GM19438 (cell line): ENCODE results near the gene NBAS.

Experiments used
- ATAC-seq: cut with Tn5 transposase; IDR thresholded peaks from one replicate; pipeline ENCODE4 v1.9.1; 2021; ENCODE audit warnings: low read depth; ENCODE audit not compliant: unreplicated experiment

Gene NBAS

DNA sequence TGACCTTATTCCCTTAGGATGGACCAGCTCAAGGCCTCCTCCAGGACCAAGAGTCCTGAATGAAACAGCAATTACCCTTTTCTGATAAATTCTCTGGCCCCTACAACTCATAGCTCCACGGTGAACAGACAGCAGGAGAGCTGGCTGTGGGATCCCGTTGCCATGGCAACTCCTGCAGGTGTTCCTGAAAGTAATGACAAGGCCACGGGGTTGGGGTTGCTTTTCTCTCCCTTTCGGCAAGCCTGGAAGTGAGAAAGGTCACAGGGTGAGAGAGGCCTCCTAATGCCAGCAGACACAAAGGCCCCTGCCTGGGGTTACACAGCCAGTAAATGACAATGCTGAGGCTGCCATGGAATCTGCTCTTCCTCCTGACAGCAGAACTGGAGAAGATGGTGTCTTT lies 403.0 kb downstream of the NBAS start:
- no peak for ATAC-seq

- no peak for ATAC-seq
Observed at GRCh38 chr2:15155959-15156574, 405.1 kb downstream of the NBAS start.

DNA sequence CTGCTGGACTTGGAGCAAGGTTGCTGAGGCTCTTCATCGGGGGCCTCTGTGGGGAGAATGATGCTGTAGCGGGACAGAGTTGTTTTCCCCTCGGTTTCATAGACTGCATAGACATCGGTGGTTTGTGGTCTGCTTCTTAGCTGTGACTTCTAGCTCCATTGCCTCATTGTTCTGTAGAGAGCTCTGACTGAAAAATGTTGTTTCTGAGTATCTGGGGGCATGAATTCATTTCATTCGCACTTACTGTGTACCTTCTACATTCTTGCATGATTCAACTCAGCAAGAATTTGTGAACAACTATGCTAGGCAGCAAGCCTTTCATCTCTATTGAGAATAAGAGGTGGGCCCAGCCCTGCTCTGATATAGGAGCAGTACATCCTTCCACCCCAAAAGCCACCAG lies 406.8 kb downstream of the NBAS start:
- no peak for ATAC-seq

DNA sequence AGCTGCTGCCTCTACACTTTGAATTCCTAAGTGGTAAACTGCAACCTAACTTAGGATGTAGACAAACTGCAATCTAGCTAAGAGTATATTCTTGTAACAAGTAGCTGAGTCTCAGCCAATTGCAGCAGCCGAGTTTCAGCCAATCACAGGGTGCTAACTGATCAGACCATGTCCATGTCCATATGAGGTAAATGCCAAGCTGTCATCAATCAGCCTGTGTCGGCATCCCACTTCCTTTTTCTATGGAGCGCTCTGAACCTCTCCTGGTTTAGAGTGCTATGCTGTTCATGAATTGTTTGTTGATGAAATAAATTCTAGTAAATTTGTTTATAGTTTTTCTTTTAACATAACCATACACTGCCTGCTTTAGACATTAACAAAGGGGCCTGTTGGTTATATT lies 408.8 kb downstream of the NBAS start:
- ATAC-seq = no peak

- no peak for ATAC-seq
Observed at GRCh38 chr2:15149063-15149462, 412.1 kb downstream of the NBAS start.

GRCh38 chr2:15147591-15147990 lies 413.5 kb downstream of the NBAS start:
- ATAC-seq = no peak

- ATAC-seq = no peak
Observed at GRCh38 chr2:15146960-15147359, 414.2 kb downstream of the NBAS start.

DNA sequence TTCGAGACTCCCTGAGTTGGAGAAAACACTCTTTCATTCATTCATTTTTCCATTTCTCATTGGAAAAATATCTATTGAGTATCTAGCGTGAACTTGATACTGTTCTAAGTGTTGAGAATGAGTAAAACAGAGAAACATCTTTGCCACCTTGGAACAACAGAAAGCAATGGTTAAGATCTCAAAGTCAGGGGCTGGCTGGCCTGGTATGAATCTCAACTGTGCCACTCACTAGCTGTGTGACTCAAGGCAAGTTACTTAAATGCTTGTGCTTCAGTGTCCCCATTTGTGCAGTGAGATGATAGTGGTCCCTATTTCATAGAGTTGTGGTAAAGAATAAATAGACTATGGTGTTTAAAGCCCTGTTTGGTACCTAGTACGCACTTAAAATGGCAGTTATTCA lies 415.2 kb downstream of the NBAS start:
- no peak for ATAC-seq

DNA sequence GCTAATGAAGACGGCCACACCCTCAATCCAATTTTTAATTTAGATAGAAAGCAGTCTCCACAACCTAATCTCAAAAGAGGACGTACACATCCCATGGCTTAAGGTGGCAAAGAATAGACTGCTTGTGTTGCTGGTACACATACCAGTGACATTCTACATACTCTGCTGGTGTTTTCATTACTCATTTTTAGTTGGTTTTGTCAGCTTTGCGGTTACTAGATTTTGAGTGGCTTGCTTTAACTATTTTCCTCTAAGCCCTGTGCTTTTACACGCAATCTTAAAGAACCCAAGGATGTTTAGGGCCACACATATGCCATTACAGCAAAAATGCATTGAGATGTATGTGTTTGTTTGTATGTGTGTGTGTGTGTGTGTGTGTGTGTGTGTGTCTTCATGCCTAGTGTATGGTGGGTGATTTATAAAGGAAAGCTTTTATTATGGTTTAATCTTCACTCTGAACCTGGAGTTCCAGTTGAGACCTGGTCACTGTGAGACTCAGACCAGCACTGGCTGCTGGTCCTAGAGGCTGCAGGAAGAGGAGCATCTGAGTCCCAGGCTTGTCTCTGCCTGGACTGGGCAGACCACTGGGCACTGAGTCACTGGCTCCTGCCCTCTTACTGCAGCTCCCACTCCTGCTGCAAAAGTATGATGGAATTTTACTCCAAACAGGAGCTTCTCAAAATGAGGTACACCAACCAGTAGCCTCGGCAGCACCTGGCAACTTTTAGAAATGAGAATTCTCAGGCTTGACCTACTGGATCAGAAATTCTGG lies 415.9 kb downstream of the NBAS start:
- no peak for ATAC-seq

- peak; percentile 100 for ATAC-seq
Observed at GRCh38 chr2:15142069-15142689, 419.0 kb downstream of the NBAS start.

DNA sequence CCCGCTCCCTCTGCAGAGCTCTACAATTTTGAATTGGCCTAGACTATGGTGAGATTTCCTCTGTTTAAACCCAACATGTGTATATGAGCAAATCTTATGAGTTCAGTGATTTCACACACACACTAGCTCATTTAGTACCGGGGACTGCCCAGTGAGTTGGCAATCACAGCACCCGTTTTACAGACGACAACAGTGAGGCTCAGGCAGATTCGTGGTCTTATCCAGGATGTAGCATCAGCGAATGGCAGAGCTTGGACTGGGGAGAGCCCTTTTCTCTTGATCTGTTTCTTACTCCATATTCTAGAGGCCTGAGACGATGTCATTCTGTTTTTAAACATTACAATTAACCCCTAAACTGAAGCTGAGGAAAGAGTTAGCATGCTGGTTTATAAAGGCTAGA lies 419.9 kb downstream of the NBAS start:
- ATAC-seq = no peak

- ATAC-seq = no peak
Observed at GRCh38 chr2:15136639-15137038, 424.5 kb downstream of the NBAS start.

- ATAC-seq = no peak
Observed at GRCh38 chr2:15134957-15135356, 426.2 kb downstream of the NBAS start.

DNA sequence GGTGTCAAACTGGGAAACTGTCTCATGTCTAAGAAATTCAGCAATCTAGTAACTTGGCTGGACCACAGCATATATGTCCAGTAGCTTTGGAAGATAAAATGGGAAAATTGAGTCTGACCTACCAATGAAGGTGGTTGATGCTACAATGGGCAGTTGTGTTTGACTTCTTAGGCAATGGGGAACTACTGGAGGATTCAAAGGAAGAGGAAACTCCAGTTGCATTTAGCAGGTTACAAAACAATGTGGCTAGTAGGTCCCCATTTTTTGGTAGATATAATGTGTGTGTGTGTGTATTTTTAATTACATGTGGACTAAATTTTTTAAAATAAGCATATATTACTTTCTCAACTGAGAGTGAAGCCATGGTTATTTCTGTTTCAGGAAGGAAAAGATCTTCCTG lies 427.7 kb downstream of the NBAS start:
- no peak for ATAC-seq

- ATAC-seq = no peak
Observed at GRCh38 chr2:15128846-15129245, 432.3 kb downstream of the NBAS start.

- ATAC-seq = no peak
Observed at GRCh38 chr2:15127876-15128275, 433.3 kb downstream of the NBAS start.

DNA sequence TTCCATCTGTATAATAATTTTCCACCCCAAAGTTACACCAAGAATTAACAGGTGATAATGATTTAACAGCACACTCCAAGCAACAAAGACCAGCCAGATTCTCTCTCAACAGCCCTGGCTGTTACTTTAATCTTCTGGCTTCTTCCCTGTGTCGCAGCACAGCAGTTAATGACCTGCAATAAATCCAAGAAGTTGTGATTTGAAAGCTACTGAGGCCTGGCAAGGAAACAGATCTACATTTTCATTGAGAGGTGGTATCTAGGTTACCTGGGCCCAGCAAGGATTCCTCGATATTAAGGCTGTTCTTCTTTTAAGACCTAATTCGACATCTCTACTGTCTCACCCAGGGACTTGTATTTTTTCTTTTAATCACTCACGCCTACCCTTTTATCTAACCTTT lies 433.8 kb downstream of the NBAS start:
- no peak for ATAC-seq

- ATAC-seq = no peak
Observed at GRCh38 chr2:15126373-15126772, 434.8 kb downstream of the NBAS start.

DNA sequence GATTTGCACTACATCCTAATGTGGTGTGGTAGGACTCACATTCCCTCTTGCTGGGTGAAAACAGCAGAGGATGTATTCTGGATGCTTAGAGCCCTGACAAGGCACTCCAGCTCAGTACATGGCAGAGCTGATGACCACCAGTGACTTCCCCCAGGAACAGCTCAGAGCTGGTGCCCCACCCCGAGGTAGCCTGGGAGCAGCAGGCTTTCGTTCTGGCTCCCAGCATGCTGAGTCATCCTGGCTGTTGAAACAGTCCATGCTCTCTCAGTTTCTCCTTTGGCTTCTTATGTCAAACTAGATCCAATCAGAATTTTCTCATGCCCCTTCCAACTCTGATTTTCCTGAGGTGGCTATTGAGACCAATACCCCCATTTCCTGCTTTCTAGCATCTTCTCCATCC lies 438.2 kb downstream of the NBAS start:
- no peak for ATAC-seq

- ATAC-seq = no peak
Observed at GRCh38 chr2:15120631-15121030, 440.5 kb downstream of the NBAS start.

- ATAC-seq = no peak
Observed at GRCh38 chr2:15119722-15120175, 441.4 kb downstream of the NBAS start.
